CD14-positive monocyte (primary cell): ENCODE measurements around the gene PDF. TPM values are rescaled to one million over a fixed set of nuclear protein-coding genes. Genes with fewer than 3 reads are reported as not detected.
A peak's percentile ranks its signal among the peaks of the same experiment; 100 is the strongest.

ENCODE experiments used
- DNase-seq, 3 donors: peaks; one replicate each; pipeline ENCODE4 v3.0.0-alpha.2; 2011 to 2022
- H2AFZ ChIP-seq: 2 replicates; pipeline ENCODE4 v1.6.0; 2012; ENCODE audit warnings: mild to moderate bottlenecking, low read depth, low read length, inconsistent platforms; ENCODE audit not compliant: insufficient read depth, poor library complexity, severe bottlenecking
- H3K27ac ChIP-seq, 2 donors: 1 replicate in 1 of 2; 2 replicates in 1 of 2; pipeline ENCODE4 v1.5.1; 2012 to 2013; ENCODE audit warnings: low read length in 2 of 2, control low read depth in 1 of 2, inconsistent platforms in 1 of 2, low read depth in 1 of 2, mild to moderate bottlenecking in 1 of 2
- H3K27me3 ChIP-seq, 2 donors: one replicate each; pipeline versions ENCODE4 v1.6.0 to v1.6.1; 2011 to 2013; ENCODE audit warnings: low read length in 2 of 2; ENCODE audit not compliant: control insufficient read depth in 2 of 2, insufficient read depth in 2 of 2
- H3K36me3 ChIP-seq, 2 donors: replicated peaks in 1 of 2; 1 replicate in 1 of 2; 2 replicates in 1 of 2; pipeline versions ENCODE4 v1.5.1 to v1.6.1; 2012 to 2013; ENCODE audit warnings: low read length in 2 of 2, control low read depth in 1 of 2, inconsistent platforms in 1 of 2, mild to moderate bottlenecking in 1 of 2; ENCODE audit not compliant: insufficient read depth in 2 of 2, control insufficient read depth in 1 of 2
- H3K4me1 ChIP-seq, 2 donors: 1 replicate in 1 of 2; 2 replicates in 1 of 2; pipeline versions ENCODE4 v1.5.1 to v1.6.1; 2012 to 2013; ENCODE audit warnings: low read length in 2 of 2, control low read depth in 1 of 2, inconsistent platforms in 1 of 2, mild to moderate bottlenecking in 1 of 2, moderate library complexity in 1 of 2; ENCODE audit not compliant: insufficient read depth in 2 of 2, control insufficient read depth in 1 of 2
- H3K4me2 ChIP-seq: replicated peaks from 2 replicates; pipeline ENCODE3; 2012; ENCODE audit warnings: low read length, moderate library complexity, mild to moderate bottlenecking; ENCODE audit not compliant: poor library complexity, severe bottlenecking; ENCODE audit errors: extremely low read depth
- H3K4me3 ChIP-seq, 3 experiments: fragments of 200-600 bp in 1 of 3; sonication (generic) in 1 of 3; replicated peaks in 1 of 3; 1 replicate in 2 of 3; 2 replicates in 1 of 3; pipeline ENCODE4 v1.5.1; 2011 to 2013; ENCODE audit warnings: low read length in 3 of 3, mild to moderate bottlenecking in 3 of 3, control low read depth in 2 of 3, low read depth in 2 of 3, inconsistent platforms in 1 of 3, moderate library complexity in 1 of 3
- H3K79me2 ChIP-seq: 2 replicates; pipeline ENCODE4 v1.6.0; 2012; ENCODE audit warnings: mild to moderate bottlenecking, control low read depth, inconsistent platforms, low read length, moderate library complexity; ENCODE audit not compliant: insufficient read depth
- H3K9ac ChIP-seq: 2 replicates; pipeline ENCODE4 v1.6.0; 2017; ENCODE audit warnings: low read length, mild to moderate bottlenecking; ENCODE audit not compliant: insufficient read depth, poor library complexity, severe bottlenecking
- H3K9me3 ChIP-seq, 2 donors: replicated peaks in 1 of 2; 1 replicate in 1 of 2; 2 replicates in 1 of 2; pipeline versions ENCODE4 v1.5.1 to v1.6.1; 2012 to 2013; ENCODE audit warnings: low read length in 2 of 2, control low read depth in 1 of 2; ENCODE audit not compliant: control insufficient read depth in 1 of 2, insufficient read depth in 1 of 2
- H4K20me1 ChIP-seq: 2 replicates; pipeline ENCODE4 v1.6.0; 2012; ENCODE audit warnings: mild to moderate bottlenecking, low read length, control low read depth, moderate library complexity; ENCODE audit not compliant: insufficient read depth
- H3K27ac Mint-ChIP-seq, 7 donors: one replicate each; pipeline ENCODE4 v1.8.0; 2020; ENCODE audit warnings: mild to moderate bottlenecking in 7 of 7, mixed read lengths in 7 of 7, moderate library complexity in 6 of 7, inconsistent platforms in 2 of 7
- H3K27me3 Mint-ChIP-seq, 3 donors: one replicate each; pipeline ENCODE4 v1.8.0; 2021 to 2022; ENCODE audit warnings: low read depth in 3 of 3, mild to moderate bottlenecking in 3 of 3, mixed read lengths in 3 of 3, moderate library complexity in 3 of 3, inconsistent platforms in 1 of 3
- H3K36me3 Mint-ChIP-seq, 2 donors: one replicate each; pipeline ENCODE4 v1.8.0; 2020; ENCODE audit warnings: mixed read lengths in 2 of 2, inconsistent platforms in 1 of 2, mild to moderate bottlenecking in 1 of 2
- H3K4me1 Mint-ChIP-seq: one replicate; pipeline ENCODE4 v1.8.0; 2020; ENCODE audit warnings: mild to moderate bottlenecking, mixed read lengths
- H3K4me3 Mint-ChIP-seq, 2 donors: one replicate each; pipeline ENCODE4 v1.8.0; 2020; ENCODE audit warnings: mild to moderate bottlenecking in 2 of 2, mixed read lengths in 2 of 2, moderate library complexity in 1 of 2
- H3K9me3 Mint-ChIP-seq, 7 donors: one replicate each; pipeline ENCODE4 v1.8.0; 2020 to 2022; ENCODE audit warnings: mixed read lengths in 7 of 7, mild to moderate bottlenecking in 6 of 7, moderate library complexity in 6 of 7, inconsistent platforms in 2 of 7
- CTCF ChIP-seq: fragments of 200-600 bp; IDR thresholded peaks from one replicate; pipeline ENCODE4 v1.8.0; 2022; ENCODE audit warnings: antibody characterized with exemption, mild to moderate bottlenecking
- WGBS: methylation state at CpG from one replicate; pipeline ENCODE4 v1.1.5; 2013; ENCODE audit warnings: missing lambda C conversion rate; ENCODE audit not compliant: insufficient coverage; 5-methylcytosine and 5-hydroxymethylcytosine counted together
- intact Hi-C, 2 donors: fragments of 100-400 bp; cut with micrococcal nuclease; formaldehyde crosslinking; loops; one replicate each; pipeline versions ENCODE4 v1.15.0 to v1.15.1; 2023
- polyA plus RNA-seq, 3 donors: library from polyadenylated mRNA; depleted of rRNA in 1 of 3; unstranded in 2 of 3; stranded (reverse) in 1 of 3; fragments of 300-500 nt in 2 of 3; fragments of >200 nt in 1 of 3; fragmentation: Illumina TruSeq in 2 of 3; gene quantifications; 1 replicate in 2 of 3; 2 replicates in 1 of 3; pipeline ENCODE4 v1.2.3, GENCODE V29; 2012 to 2021

PDF gene
- polyA plus RNA-seq, 3 donors: 2.3 to 7.2 (median 4.2) TPM

- H3K79me2 ChIP-seq: peaks cover 2% of the 10 kb centered on the region
- Mint-ChIP-seq H3K4me3 (no peak overlapping the region), H3K27ac (peak overlapping the region in 1 of 7 donors; percentile 27), H3K27me3 (peaks cover 0 to 3% (median 0%) of the 10 kb centered on the region in 3 donors), H3K9me3 (peaks cover 0 to 2% (median 0%) of the 10 kb centered on the region in 7 donors), H3K36me3 (peaks cover 81 to 94% of the 10 kb centered on the region in 2 donors), H3K4me1 (no peaks in the 10 kb centered on the region)
- no peak overlapping the region for H3K4me3 ChIP-seq
- peaks cover 82 to 100% of the 10 kb centered on the region in 2 donors for H3K36me3 ChIP-seq
- H3K27me3 ChIP-seq: no peaks in the 10 kb centered on the region
- intact Hi-C loops: no loop called here
- H3K4me1 ChIP-seq: no peaks in the 10 kb centered on the region
- H4K20me1 ChIP-seq: peaks cover 31% of the 10 kb centered on the region
- DNase-seq: no peak
- WGBS: 86% methylated on average over 1 of the region's 4 CpGs
- no peak overlapping the region for H3K27ac ChIP-seq
- H3K9ac ChIP-seq: no peak overlapping the region
- H2AFZ ChIP-seq: no peak overlapping the region
- no peak overlapping the region for H3K4me2 ChIP-seq
- no peak for TF ChIP-seq CTCF
- no peaks in the 10 kb centered on the region for H3K9me3 ChIP-seq
These were observed 38.5 kb upstream of the PDF start for GRCh38 chr16:69368866-69369265.

- intact Hi-C loops: no loop called here
- peaks cover 0 to 3% (median 0%) of the 10 kb centered on the region in 3 donors for H3K27me3 Mint-ChIP-seq
- H3K36me3 Mint-ChIP-seq: peaks cover 80 to 94% of the 10 kb centered on the region in 2 donors
- peaks cover 0 to 2% (median 0%) of the 10 kb centered on the region in 7 donors for H3K9me3 Mint-ChIP-seq
- H3K27me3 ChIP-seq: no peaks in the 10 kb centered on the region
- WGBS: 42% methylated on average over 4 of the region's 7 CpGs
- no peak overlapping the region for H3K9ac ChIP-seq
- H3K27ac Mint-ChIP-seq: peak overlapping the region in 2 of 7 donors; percentile 0 to 30
- H3K9me3 ChIP-seq: no peaks in the 10 kb centered on the region
- peaks cover 24% of the 10 kb centered on the region for H4K20me1 ChIP-seq
- no peaks in the 10 kb centered on the region for H3K4me1 Mint-ChIP-seq
- peaks cover 82 to 99% of the 10 kb centered on the region in 2 donors for H3K36me3 ChIP-seq
- no peaks in the 10 kb centered on the region for H3K79me2 ChIP-seq
- H3K27ac ChIP-seq: no peak overlapping the region
- H2AFZ ChIP-seq: no peak overlapping the region
- no peak for DNase-seq
- no peak for TF ChIP-seq CTCF
- H3K4me3 ChIP-seq: no peak overlapping the region
- no peak overlapping the region for H3K4me2 ChIP-seq
- no peak overlapping the region for H3K4me3 Mint-ChIP-seq
- no peaks in the 10 kb centered on the region for H3K4me1 ChIP-seq
These were observed 37.6 kb upstream of the PDF start for GRCh38 chr16:69367980-69368379.
